ENCODE measurements around the gene LDLRAD4.

LDLRAD4 gene

DNA sequence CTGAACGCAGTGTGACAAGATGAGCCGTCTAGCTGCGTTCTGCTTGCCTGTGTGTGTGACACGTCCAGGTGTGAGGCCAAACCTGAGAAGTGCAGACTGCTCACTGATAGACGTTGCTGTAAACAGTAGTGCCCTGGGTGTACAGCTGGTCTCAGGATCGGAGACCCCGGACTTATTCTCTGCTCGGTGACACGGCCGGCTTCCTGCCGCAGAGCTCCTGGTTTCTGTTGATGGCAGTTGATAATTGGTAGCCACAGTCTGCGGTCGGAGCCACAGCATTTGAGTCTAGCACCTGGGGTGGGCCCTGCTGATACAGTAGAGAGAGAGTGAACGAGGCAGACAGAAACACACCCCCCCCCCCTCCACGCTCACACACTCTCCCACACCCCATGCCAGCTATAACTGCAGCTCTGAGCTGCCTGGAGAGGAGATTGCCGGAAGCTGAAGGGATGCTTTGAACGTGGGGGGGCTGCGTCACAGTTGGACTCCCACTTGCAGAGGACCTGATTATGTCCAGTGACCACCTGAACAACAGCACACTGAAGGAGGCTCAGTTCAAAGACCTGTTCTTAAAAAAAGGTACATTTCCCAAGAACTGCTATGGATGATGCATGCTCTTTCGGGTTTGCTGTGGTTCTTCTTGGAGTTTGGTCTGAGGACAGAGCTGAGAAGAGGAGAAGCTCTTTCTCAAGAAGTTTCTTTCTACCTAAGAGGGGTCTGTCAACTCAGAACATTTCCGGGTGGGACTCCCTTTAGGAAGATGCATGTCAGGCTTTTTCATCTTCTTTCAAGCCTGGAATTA is 393.8 kb downstream of the LDLRAD4 start:
- peak; percentile 84 for DNase-seq

DNA sequence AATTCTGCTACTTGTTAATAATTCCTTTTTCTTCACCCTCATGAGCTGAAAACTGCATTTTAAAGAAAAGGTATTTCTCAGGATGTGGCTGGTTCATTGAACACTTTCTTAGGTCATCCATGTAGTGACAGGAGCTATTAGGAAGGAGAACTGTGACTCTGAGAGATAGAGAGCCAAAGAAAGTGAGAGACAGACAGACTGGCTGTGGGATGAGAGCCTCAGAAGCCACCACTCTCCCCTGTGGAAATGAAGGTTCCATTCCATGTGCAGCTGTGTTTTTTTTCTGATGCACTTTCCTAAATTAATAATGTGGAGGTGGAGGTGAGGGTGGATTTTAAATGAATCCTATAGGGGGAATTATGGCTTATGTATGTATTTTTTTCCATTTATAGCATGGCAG is 394.5 kb downstream of the LDLRAD4 start:
- DNase-seq, result no peak

DNA sequence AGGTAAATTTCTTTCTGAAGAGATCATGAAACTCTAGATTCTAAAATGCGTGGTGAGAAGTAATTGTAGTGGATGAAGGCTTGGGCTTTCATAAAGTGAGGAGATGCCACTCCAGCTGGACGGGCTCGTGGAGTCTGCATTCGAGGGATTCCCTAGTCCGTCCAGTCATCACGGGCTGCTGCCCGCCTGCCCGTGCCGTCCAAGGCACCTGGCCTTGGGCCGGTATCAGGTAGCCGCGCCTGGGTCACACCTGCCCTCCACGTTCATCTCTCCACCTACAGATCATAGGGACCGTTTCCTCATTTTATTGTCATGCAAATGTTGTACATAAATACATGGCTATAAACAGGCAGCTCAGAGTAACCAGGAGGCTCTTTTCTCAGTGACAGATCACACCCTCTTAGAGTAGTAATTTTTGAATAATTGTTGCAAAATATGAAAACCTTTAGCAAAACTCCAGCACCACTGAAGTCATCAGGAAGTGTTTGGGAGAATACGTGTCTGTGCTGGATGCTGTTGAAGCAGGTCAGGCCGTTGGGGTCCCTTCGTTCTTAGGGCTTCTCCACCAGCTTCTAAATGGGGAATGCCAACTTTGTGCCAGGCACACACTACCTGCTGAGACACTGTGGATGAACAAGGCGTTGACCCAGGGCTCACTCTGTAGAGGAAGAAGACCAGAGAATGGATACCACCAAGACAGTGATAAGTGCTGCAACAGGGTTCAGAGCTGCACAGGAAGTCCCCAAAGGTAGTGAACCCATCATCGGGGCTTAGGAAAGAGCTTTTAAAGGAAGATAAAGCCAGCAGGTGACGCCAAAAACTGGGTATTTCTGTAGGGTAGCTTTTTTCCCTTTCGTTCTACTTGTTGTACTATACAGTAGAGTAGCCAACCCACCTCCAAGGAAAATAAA is 395.3 kb downstream of the LDLRAD4 start:
- no peak for DNase-seq

DNA sequence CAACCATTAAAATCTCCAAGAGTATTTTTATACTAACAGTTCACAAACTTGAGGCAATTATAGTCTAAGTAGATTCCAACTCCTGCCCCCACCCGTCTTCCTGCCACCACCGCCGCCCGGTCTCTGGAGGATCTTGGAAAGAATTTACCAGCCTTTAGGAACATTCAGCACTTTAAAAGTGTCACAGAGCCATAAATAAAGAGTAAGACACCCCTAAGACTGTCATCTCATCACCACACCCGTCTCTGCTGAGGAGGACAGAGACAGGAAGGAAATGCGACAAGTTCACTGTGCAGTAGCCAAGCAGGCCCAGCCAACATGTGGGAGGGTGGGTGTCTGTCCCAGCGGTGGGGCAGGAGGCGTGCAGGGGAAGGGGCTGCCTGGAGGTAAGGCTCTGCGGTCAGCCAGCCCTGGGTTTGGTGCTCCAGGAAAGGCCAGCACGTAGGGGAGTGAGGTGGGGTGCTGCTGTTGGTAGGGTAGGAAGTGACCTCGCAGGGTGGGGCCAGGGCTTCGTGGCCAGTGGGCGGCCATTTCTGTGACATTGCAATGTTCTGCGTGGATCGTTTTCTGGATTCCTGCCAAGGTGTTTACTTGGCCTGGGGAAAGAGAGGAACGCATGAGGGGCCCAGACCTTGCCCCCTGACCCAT is 396.2 kb downstream of the LDLRAD4 start:
- peak; percentile 39 for DNase-seq

DNA sequence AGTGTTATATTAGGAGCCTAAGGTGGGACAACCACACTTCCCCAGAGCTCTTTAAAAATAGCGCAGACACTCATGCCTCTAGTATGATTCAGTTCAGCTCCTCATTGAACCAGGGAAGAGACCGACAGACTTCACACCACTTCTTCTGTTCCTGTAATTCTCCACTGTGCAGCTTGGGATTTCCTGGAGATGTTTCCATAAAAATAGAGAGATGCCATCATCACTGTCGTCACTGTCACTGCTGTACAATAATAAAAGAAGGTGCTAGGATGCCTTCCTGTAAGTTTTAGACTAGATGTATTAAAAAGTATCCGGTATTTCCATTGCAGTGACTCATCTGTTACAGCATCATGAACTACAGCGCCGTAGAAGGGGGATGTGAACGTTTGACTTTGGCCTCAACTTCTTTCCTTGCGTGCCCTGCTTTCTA is 396.9 kb downstream of the LDLRAD4 start:
- DNase-seq, result no peak

DNA sequence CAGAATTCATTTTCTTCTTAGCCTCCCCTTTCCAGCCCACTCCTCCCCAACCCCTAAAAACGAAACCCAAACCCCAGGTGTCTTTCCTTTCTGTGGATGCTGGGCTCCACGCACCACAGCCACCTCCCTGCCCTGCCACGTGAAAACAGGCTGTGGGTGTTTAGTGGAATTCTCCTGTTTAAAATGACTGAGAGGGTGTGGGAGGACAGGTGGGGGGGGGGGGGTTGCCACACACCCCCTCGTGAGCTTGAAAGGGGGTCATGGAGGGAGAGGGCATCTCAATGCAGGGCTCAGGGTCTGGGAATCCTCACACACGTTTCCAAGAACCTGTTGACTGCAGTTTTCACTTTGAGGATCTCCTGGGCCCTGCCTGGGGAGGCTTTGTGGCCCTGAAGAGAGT is 397.5 kb downstream of the LDLRAD4 start:
- DNase-seq, result no peak

DNA sequence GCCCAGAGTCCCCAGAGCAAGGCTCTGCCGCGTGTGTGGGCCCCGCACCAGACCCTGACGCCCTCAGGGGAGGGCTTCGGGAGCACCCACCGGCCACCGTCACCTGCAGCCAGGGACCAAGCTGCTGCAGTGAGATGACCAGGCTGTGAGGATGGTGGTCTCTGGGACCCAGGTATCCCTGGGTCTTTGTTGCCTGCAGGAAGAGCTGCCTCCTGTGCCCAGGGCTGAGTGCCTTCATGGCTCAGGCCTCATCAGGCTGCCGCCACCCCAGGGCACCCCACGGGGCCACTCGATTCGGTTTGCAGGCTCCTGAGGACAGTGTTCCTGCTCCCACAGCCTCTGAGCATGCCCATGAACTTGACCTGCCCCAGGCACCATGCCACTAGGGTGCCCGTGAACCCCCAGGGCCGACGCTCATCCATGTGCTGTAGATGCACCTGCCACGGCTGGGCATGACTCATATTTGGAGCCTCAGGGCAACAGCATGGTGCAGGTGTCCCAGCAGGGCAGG is 398.0 kb downstream of the LDLRAD4 start:
- DNase-seq, result no peak

DNA sequence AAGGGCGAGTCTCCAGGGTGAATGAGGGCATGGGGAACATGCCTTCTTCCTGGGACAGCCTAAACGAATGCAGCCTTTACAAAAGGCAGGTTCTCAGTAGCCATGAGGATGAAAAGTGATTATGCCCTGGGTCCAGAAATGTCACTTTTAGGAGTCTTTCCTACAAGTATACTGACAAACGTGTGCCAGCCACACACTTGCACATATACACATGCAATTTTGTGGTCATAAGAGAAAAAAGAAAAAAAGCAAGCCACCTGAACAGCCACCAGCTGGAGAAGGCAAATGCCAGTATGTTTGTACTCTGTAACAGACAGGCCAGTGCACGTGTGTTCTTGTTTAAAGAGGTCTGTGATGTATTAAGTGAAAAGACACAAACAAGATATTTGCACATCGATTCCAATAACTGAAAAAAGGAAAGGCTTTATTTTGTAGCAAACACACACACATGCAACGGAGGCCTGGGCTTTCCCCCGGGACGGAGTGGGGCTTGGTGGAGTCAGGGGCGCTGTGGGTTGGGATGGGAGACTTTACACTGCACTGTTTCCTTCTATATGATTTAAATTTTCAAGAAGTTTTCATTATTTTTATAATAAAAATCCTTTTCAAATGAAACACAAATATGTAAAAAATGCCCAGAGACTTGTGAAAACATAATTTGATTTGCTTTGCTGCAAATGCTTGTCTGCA is 399.4 kb downstream of the LDLRAD4 start:
- DNase-seq, result no peak

DNA sequence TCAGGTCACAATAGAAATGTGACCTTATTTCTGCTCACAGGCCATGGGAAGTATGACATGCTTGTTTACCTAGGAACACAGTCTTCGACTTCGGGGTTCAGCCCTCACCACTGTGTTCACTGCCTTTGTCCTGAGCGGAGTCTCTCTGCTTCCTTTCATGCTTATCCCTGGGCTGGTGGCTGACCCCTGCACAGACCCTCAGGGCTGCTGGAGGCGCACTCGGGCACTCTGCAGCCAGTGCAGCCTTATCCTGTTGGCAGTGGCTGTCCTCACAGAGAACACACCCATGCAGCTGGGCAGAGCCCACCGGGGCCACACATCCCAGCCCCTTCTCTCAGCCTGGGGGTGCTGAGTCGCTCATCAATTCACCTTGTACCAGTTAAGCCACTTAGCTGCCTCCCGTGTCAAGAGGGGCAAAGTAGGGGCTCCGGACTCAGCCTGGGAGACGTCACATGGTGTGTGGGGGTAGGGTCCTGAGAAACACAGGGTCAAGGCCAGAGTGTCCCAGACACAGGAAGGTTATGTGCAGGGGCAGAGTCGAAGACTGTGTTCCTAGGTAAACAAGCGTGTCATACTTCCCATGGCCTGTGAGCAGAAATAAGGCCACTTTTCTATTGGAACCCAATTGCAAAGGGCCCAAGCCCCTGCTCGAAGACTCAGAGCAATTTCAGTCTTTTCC is 400.3 kb downstream of the LDLRAD4 start:
- no peak for DNase-seq

DNA sequence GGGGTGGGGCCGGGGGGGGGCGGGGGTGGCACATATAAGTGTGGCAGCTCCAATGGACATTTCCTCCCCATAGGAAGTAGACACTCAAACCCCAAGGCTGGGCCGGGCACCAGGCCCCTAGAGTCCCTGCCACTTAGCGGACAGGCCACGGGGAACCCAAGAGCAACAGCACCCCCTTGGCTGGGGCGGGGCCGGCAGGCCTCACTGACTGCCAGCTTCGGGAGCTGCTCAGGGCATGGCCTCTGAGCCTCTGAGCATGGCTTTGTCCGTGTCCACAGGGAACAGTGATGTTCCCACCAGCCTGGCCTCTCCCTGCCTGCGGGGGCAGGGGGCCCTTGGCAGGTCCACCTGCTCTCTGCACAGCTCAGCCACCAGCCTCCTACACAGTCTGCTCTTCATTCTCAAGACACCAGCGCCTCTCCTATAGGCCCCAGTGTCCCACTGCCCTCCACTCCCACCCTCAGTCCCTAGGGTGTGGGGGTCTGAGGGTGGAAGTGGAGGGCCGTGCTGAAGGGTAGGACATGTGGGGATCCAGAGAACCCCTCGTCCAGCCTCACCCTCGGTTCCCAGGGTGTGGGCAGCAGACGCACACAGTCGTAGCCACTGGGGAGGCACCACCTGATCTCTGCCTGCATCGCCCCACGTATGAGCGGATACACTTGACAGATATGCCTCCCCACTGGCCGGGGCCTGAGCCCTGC is 401.1 kb downstream of the LDLRAD4 start:
- peak; percentile 16 for DNase-seq

DNA sequence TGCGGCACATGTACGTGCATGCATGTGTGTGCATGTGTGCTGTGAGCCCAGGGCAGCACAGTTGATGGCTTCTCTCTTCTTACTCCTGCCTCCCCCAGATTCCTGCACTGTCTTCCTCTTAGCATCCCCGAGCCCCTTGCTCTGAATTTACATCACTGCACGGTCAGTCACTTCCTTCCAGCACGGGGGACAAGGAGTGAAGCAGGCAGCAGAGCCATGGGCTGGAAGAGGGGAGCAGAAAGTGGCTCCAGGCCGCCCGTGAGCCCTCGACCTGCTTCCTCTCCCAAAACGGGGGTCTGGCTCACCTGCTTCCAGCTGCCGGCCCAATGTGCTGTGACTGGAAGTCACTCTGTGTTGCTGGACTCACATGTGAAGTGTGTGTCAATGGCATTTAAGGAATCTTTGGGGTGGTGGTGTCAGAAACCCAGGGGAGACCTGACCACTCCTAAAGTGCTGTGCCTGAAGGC is 401.7 kb downstream of the LDLRAD4 start:
- DNase-seq, result no peak

DNA sequence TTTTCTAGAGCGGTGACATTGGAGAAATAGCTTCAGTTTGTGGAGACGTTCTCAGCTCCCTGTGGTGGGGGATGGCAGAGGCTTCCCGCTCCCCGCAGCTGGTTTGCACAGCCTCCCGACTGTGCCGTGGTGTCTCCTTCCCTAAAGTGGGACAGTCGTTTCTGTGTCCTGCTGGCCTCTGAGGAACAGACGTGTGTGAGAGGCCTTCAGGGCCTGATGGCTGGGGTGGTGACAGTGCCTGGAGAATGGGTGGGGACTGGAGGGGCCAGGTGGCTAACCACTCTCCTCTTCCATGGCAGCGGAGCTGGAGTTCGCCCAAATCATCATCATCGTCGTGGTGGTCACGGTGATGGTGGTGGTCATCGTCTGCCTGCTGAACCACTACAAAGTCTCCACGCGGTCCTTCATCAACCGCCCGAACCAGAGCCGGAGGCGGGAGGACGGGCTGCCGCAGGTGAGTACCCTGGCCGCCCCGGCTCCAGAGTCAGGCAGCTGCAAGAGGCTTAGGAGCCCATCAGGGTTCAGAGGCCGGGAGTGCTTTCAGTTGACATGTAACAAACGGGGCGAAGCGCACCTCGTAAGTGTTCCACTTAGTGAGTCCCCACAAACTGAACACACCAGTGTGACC is 402.4 kb downstream of the LDLRAD4 start:
- no peak for DNase-seq

DNA sequence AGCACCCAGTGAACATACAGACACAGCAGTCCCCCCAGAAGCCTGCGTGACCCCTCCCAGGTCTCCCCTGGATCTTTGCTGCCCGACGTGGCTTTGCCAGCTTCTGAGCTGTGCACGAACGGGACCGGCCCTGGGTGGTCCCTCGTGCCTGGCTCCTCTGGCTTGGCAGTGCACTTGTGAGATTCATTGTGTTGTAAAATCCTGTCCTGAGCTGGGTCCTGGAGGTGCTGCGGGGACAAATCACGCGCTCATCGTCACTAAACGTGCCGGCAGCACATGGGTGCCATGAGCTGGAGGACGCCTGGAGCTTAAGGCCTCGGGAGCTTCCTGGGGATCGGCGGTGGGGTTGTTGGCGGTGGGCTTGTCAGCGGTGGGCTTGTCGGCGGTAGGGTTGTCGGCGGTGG is 402.9 kb downstream of the LDLRAD4 start:
- DNase-seq, result no peak

DNA sequence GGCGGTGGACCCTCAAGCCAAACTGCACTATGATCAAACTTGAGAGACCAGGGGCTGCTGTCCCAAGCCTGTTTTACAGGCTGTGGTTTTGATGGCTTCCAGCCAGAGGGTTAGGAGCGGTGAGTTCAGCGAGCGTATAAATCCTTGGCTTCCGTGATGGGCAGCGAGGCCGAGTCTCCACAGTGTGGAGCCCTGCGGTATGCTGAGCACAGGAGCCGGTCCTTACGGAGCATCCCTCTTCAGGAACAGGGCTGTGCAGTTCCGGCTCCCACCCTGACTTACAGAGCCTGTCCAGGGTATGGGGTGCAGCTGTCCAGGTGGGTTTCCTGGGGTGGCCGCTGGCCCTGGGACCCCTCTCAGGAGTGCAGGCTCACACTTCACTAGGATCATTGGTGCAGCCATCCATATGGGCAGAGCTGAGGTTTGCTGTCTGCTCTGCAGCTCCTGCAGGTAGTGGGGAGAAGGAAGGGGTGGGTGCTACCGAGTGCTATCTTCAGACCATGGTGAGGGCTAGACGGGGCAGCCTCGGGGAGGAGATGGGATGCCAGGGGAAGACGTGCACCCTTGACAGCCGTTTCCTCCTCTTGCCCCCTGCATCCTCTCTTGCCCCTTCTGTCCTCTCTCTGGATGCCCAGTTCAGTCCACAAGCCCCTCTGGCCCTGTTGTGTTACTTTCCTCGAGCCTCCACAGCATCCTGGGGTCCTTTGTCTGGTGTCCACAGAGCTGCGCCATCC is 403.5 kb downstream of the LDLRAD4 start:
- DNase-seq, result no peak

DNA sequence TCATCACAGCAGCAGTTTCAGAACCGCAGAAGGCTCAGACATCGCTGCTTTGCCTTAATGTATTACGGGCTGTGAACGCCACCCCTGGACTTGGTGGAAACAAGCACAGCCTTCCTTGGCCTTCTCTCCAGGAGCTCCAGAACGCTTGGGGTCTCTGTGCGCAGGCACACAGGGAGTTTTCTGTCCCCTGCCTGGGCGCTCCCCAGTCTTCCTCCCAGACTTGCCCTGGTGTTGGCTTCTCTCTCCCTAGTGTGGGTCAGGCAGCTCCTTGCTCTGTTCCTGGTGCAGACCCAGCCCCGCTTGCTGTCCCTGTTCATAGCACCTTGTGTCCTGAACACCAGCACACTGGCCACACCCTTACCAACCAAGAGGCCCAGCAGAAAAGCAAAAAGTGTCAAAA is 404.2 kb downstream of the LDLRAD4 start:
- DNase-seq, result no peak

DNA sequence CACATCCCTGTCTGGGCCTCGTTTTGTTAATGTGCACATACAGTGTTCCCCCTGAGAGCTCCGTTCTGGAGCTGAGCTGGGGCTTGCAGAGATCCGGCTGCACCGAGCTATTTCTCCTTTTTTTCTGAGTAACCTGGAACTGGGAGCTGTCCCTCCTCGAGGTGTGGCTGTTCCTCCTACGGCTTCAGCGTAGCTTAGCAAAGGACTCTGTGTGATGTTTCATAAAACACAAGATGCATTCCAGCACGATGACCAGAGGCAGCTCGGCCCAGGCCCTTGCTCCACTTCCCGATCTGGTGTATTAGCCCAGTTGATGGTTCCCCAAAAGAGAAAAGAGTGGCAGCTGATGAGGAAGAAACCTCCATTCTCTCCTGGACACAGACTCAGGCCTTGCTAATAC is 404.8 kb downstream of the LDLRAD4 start:
- DNase-seq, result no peak

DNA sequence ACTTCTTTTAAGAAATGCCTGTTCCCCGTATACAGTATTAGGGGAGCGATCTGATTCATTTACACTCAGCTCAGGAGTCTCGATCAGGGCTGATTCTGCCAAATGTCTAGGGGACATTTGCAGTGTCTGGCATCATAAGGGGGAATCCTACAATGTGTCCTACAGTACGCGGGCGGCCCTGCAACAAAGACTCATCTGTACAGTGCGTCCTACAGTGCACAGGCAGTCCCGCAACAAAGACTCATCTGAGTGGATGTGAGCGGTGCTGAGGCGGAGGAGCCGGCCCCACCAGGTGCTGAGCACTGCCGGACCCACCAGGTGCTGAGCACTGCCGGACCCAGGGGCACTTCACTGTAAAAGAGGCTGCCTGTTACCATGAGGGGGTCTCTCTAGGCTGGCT is 405.3 kb downstream of the LDLRAD4 start:
- DNase-seq, result no peak

DNA sequence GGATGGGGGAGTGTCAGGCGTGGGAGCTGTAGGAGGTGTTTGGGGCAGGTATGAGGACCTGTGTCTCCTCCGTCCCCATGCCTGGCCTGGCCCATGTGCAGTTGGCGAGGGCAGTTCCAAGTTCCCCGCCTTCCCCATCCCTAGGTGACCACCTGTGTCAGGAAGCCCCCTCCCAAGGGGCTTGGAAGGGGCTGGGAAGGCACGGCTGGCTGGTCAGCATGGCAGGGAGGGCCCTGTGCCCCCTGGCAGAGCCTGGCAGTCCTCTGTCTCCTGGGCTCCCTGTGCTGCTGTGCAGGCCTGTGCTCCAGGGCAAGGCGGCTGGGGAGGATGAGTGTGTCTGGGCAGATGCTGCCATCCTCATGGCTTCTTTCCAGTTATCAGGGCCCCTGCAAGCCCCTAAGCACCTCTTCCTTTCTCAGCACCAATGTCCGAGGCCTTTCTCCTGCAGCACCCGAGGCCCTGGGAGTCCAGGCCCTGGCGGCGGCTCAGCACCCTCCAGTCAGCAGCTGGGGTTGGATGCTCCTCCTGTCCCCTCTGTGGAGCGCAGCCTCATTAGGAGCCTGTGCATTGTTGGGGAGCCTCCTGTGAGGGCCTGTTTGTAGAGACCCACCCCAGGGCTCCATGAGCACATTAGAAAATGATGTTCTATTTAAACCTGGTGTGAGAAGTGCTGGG is 406.1 kb downstream of the LDLRAD4 start:
- no peak for DNase-seq

DNA sequence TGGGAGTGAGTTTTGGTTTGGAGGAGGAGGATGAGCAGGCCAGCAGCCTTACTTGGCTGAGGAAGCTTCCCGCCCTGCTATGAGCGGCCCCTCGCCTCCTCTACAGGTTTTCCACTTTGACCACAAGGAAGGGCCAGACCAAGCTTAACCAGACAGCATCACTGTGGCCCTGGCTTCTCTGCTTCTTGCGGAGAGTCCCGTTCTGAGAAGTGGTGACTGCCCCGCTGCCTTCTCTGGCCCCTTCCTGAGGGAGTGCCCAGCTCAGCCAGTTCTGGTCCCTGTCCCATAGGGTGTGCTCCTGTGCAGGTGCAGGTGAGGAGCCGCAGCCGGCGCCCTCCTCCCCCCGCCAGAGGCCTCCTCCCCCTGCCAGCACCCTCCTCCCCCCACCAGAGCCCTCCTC is 406.8 kb downstream of the LDLRAD4 start:
- no peak for DNase-seq

Data from hematopoietic multipotent progenitor cell treated with erythropoietin and hydrocortisone succinate and interleukin-3 and kit ligand, for 8 days (in vitro differentiated cells).